PFSK-1 (cell line): ENCODE results near the gene PTPRA.

Experiments used
- SIN3A ChIP-seq: IDR thresholded peaks from 2 replicates; pipeline ENCODE4 v1.6.1; 2012; ENCODE audit warnings: mild to moderate bottlenecking, low read length, moderate library complexity, borderline replicate concordance; ENCODE audit not compliant: insufficient read depth
- TF ChIP-seq, protein P1 (sequence below), 2 experiments: IDR thresholded peaks; 2 replicates each; pipeline versions ENCODE4 v1.6.1 to v1.8.0; 2011 to 2012; ENCODE audit warnings: low read depth in 2 of 2, low read length in 2 of 2, control low read depth in 1 of 2, inconsistent platforms in 1 of 2, mild to moderate bottlenecking in 1 of 2, moderate library complexity in 1 of 2; ENCODE audit not compliant: insufficient read depth in 1 of 2

DNA sequence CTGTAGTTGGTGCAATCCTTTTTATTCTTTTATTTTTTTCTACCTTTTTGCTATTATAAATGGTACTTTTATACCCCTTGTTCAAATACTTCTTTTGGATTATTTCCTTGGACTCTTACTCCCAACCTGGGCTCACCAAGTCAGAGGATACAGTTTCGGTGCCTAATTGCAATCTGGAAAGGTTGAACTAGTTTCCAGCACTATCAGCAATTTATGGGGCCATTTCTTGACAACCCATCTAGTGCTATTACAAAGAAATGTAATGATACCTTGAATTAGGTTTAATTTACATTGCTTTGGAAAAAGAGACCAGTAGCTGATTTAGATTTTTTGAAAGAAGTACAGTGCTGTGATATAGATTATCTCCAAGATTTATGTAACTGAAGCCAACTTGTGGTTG, 5.2 kb downstream of the PTPRA start:
- TF ChIP-seq, protein P1, sequence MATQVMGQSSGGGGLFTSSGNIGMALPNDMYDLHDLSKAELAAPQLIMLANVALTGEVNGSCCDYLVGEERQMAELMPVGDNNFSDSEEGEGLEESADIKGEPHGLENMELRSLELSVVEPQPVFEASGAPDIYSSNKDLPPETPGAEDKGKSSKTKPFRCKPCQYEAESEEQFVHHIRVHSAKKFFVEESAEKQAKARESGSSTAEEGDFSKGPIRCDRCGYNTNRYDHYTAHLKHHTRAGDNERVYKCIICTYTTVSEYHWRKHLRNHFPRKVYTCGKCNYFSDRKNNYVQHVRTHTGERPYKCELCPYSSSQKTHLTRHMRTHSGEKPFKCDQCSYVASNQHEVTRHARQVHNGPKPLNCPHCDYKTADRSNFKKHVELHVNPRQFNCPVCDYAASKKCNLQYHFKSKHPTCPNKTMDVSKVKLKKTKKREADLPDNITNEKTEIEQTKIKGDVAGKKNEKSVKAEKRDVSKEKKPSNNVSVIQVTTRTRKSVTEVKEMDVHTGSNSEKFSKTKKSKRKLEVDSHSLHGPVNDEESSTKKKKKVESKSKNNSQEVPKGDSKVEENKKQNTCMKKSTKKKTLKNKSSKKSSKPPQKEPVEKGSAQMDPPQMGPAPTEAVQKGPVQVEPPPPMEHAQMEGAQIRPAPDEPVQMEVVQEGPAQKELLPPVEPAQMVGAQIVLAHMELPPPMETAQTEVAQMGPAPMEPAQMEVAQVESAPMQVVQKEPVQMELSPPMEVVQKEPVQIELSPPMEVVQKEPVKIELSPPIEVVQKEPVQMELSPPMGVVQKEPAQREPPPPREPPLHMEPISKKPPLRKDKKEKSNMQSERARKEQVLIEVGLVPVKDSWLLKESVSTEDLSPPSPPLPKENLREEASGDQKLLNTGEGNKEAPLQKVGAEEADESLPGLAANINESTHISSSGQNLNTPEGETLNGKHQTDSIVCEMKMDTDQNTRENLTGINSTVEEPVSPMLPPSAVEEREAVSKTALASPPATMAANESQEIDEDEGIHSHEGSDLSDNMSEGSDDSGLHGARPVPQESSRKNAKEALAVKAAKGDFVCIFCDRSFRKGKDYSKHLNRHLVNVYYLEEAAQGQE (IDR thresholded peaks at IDR 0.05; ENCODE audit: insufficient read depth in 1 of 2, low read depth in 2 of 2, low read length in 2 of 2): no peak
- TF ChIP-seq SIN3A: no peak
